HCT116 (cell line): Measurements from ENCODE around the gene VPS25. TPM values are rescaled to one million over a fixed set of nuclear protein-coding genes. Genes with fewer than 3 reads are reported as not detected.

Experiments
- ATAC-seq: fragments of 200-7000 bp; cut with Tn5 transposase; 2 replicates; pipeline ENCODE4 v1.9.1; 2020; ENCODE audit warnings: mild to moderate bottlenecking, moderate library complexity
- BruUV-seq: library from RNA; stranded (reverse); fragments of 400-500 nt; replicated peaks from 2 replicates; lab custom pipeline; 2021; lab: Mats Ljungman, UMichigan
- CTCF ChIA-PET: fragments of 300-600 bp; sonication (Branson Sonifier 250); formaldehyde crosslinking; loops from one replicate; lab custom pipeline; 2021; ENCODE audit warnings: antibody characterized with exemption; lab: Charles Lee
- POLR2A ChIA-PET: fragments of 300-600, 350-600 bp; sonication (Branson Sonifier 250); formaldehyde crosslinking; loops from one replicate; lab custom pipeline; 2021; ENCODE audit warnings: antibody characterized with exemption; lab: Charles Lee
- RAD21 ChIA-PET, 2 experiments: fragments of 300-600 bp; sonication (Branson Sonifier 250); formaldehyde crosslinking; loops; one replicate each; lab custom pipeline; 2023; ENCODE audit warnings: low total read pairs in 2 of 2; ENCODE audit not compliant: uncharacterized antibody in 2 of 2, unreplicated experiment in 2 of 2, low non-redundant PET in 1 of 2; lab: Charles Lee
- DNase-seq: peaks from one replicate; pipeline ENCODE4 v3.0.0-alpha.2; 2010; ENCODE audit warnings: low read depth, low spot score
- H2AFZ ChIP-seq: fragments of 200-600 bp; shearing (Covaris generic), sonication (generic); 2 replicates; pipeline ENCODE4 v1.6.1; 2017; ENCODE audit warnings: low read depth, mixed run types, mixed read lengths, antibody characterized with exemption, low read length; ENCODE audit not compliant: poor library complexity, severe bottlenecking
- H3K27ac ChIP-seq: 2 replicates; pipeline ENCODE4 v1.5.1; 2012; ENCODE audit warnings: low read depth, low read length
- H3K27me3 ChIP-seq: fragments of 200-600 bp; sonication (generic); 2 replicates; pipeline ENCODE4 v1.6.1; 2016; ENCODE audit warnings: mixed run types, low read length, mixed read lengths; ENCODE audit not compliant: insufficient read depth
- H3K36me3 ChIP-seq, 2 experiments: fragments of 200-500 bp in 1 of 2; fragments of 200-600 bp in 1 of 2; sonication (Bioruptor generic) in 1 of 2; sonication (generic) in 1 of 2; 2 replicates each; pipeline versions ENCODE4 v1.5.1 to v1.6.1; 2014 to 2016; ENCODE audit warnings: low read length in 2 of 2, inconsistent platforms in 1 of 2, mixed read lengths in 1 of 2, mixed run types in 1 of 2; ENCODE audit not compliant: insufficient read depth in 2 of 2, control insufficient read depth in 1 of 2
- H3K4me1 ChIP-seq, 2 experiments: fragments of 200-600 bp in 1 of 2; sonication (generic) in 1 of 2; 2 replicates each; pipeline versions ENCODE4 v1.5.1 to v1.6.1; 2012 to 2017; ENCODE audit warnings: low read length in 2 of 2, inconsistent platforms in 1 of 2, mild to moderate bottlenecking in 1 of 2, mixed read lengths in 1 of 2, mixed run types in 1 of 2, moderate library complexity in 1 of 2; ENCODE audit not compliant: insufficient read depth in 2 of 2, control insufficient read depth in 1 of 2
- H3K4me2 ChIP-seq: fragments of 200-600 bp; sonication (generic); 2 replicates; pipeline ENCODE4 v1.6.1; 2017; ENCODE audit warnings: mixed run types, low read length, mixed read lengths
- H3K4me3 ChIP-seq, 2 experiments: fragments of 200-600 bp in 1 of 2; sonication (generic) in 1 of 2; replicated peaks in 1 of 2; 2 replicates each; pipeline ENCODE4 v1.5.1; 2011 to 2016; ENCODE audit warnings: low read length in 2 of 2, control low read depth in 1 of 2, low read depth in 1 of 2, mild to moderate bottlenecking in 1 of 2, mixed read lengths in 1 of 2, mixed run types in 1 of 2
- H3K79me2 ChIP-seq: fragments of 200-600 bp; sonication (generic); 2 replicates; pipeline ENCODE4 v1.6.1; 2017; ENCODE audit warnings: mild to moderate bottlenecking, mixed run types, low read length, moderate library complexity, mixed read lengths; ENCODE audit not compliant: insufficient read depth
- H3K9ac ChIP-seq: fragments of 200-600 bp; sonication (generic); 2 replicates; pipeline ENCODE4 v1.6.1; 2016; ENCODE audit warnings: low read length, mixed read lengths
- H3K9me2 ChIP-seq: fragments of 200-600 bp; sonication (generic), shearing (Covaris generic); 2 replicates; pipeline ENCODE4 v1.6.1; 2017; ENCODE audit warnings: mixed run types, mild to moderate bottlenecking, moderate library complexity; ENCODE audit not compliant: insufficient read depth
- H3K9me3 ChIP-seq, 2 experiments: fragments of 200-500 bp in 1 of 2; fragments of 200-600 bp in 1 of 2; sonication (Bioruptor generic) in 1 of 2; sonication (generic) in 1 of 2; 2 replicates each; pipeline ENCODE4 v1.6.1; 2014 to 2017; ENCODE audit warnings: low read length in 2 of 2, mixed read lengths in 2 of 2, inconsistent platforms in 1 of 2, low read depth in 1 of 2, mild to moderate bottlenecking in 1 of 2, mixed run types in 1 of 2, moderate library complexity in 1 of 2; ENCODE audit not compliant: control insufficient read depth in 1 of 2, insufficient read depth in 1 of 2
- H4K20me1 ChIP-seq: fragments of 200-600 bp; sonication (generic), shearing (Covaris generic); 2 replicates; pipeline ENCODE4 v1.6.1; 2017; ENCODE audit warnings: mixed run types, mild to moderate bottlenecking, moderate library complexity; ENCODE audit not compliant: insufficient read depth
- ELF1 ChIP-seq: IDR thresholded peaks from 2 replicates; pipeline ENCODE4 v1.6.1; 2012; ENCODE audit warnings: low read depth, borderline replicate concordance
- FOSL1 ChIP-seq: IDR thresholded peaks from 2 replicates; pipeline ENCODE4 v1.6.1; 2012; ENCODE audit warnings: low read depth
- POLR2AphosphoS5 ChIP-seq: IDR thresholded peaks from 2 replicates; pipeline ENCODE4 v1.6.1; 2011; ENCODE audit warnings: mild to moderate bottlenecking, low read depth, low read length, moderate library complexity
- SRF ChIP-seq: IDR thresholded peaks from 2 replicates; pipeline ENCODE4 v1.6.1; 2012; ENCODE audit warnings: low read depth
- TCF7L2 ChIP-seq: IDR thresholded peaks from 2 replicates; pipeline ENCODE4 v1.7.0; 2011; ENCODE audit warnings: borderline replicate concordance, inconsistent platforms; ENCODE audit not compliant: insufficient read depth, insufficient read length; ENCODE audit errors: extremely low read depth
- ZFX ChIP-seq: fragments of 450-650 bp; IDR thresholded peaks from 2 replicates; pipeline ENCODE4 v1.6.1; 2017
- ZNF274 ChIP-seq: fragments of 200-500 bp; sonication (Bioruptor generic); IDR thresholded peaks from 2 replicates; pipeline ENCODE4 v1.6.1; 2014; ENCODE audit warnings: mild to moderate bottlenecking, low read depth, low read length, inconsistent platforms
- intact Hi-C: fragments of 100-400 bp; cut with micrococcal nuclease; formaldehyde crosslinking; loops from 2 replicates; pipeline ENCODE4 v1.10.0; 2022
- total RNA-seq: library from RNA; stranded (reverse); gene quantifications from one replicate; pipeline ENCODE4 v1.2.1, GENCODE V29; 2021; ENCODE audit not compliant: unreplicated experiment
- TF ChIP-seq, protein P1 (sequence below), 3 experiments: fragments of 200-600 bp in 1 of 3; sonication (generic) in 1 of 3; IDR thresholded peaks in 2 of 3; conservative IDR thresholded peaks in 1 of 3; 2 replicates each; pipeline ENCODE4 v1.5.1; 2012 to 2017; ENCODE audit warnings: low read depth in 2 of 3, low read length in 2 of 3, antibody characterized with exemption in 1 of 3, borderline replicate concordance in 1 of 3, control low read depth in 1 of 3, mild to moderate bottlenecking in 1 of 3, mixed read lengths in 1 of 3, mixed run types in 1 of 3, moderate library complexity in 1 of 3; ENCODE audit not compliant: insufficient read depth in 1 of 3
- TF ChIP-seq, protein P2 (sequence below): IDR thresholded peaks from 2 replicates; pipeline ENCODE4 v1.6.1; 2012

The VPS25 gene
- total RNA-seq, 1 experiment from 2014 or later, result 57.0 TPM

DNA sequence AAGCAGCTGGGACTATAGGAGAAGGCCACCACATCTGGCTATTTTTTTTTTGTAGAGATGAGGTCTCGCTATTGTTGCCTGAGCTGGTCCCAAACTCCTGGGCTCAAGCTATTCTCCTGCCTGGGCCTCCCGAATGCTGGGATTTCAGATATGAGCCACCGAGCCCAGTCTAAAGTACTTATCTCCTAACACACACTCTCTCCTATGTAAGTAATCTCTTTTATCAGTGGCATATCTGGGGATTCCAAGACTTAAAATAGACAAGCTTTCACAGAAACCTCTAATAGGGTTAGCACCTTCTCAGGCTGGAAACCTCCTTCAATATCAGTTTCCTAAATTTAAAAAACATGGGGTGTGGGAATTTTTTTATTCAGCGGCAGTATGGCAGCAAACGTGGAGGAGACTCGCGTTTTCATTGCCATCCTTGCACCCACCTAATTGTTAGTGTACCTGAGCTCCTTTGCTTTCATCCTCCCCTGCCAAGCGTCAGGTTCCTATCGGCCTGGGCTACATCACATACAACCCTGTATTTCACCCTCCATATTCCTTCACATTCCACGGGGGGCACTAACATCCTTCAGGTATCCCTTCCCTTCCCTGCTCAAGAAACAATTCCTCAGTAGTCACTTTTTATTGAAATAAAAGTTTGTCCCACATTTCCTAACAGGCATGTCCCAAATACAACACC lies 29.5 kb upstream of the VPS25 start:
- no peaks in the 10 kb centered on the region for H4K20me1 ChIP-seq
- ATAC-seq (no peak), DNase-seq (no peak)
- intact Hi-C loops, result no loop called here
- no peaks in the 10 kb centered on the region for H3K9me3 ChIP-seq
- H3K27ac ChIP-seq, result peak overlapping the region; percentile 69
- peaks cover 7 to 14% of the 10 kb centered on the region in 2 experiments for H3K4me1 ChIP-seq
- H3K9ac ChIP-seq, result peak overlapping the region; percentile 66
- H3K4me2 ChIP-seq, result peak overlapping the region; percentile 85
- ChIA-PET CTCF (no interaction called here), RAD21 (no interaction called here), POLR2A (interaction anchor here (0.6 kb wide), 1 partner anchor 136 kb away, joined by 4 read pairs; no protein-coding TSS in a partner anchor)
- peaks cover 23% of the 10 kb centered on the region for H3K79me2 ChIP-seq
- H3K4me3 ChIP-seq, result peak overlapping the region; percentile 73 to 74
- TSS peak; percentile 54 for BruUV-seq
- H3K36me3 ChIP-seq, result no peaks in the 10 kb centered on the region
- H2AFZ ChIP-seq, result no peak overlapping the region
- TF ChIP-seq, protein P1, sequence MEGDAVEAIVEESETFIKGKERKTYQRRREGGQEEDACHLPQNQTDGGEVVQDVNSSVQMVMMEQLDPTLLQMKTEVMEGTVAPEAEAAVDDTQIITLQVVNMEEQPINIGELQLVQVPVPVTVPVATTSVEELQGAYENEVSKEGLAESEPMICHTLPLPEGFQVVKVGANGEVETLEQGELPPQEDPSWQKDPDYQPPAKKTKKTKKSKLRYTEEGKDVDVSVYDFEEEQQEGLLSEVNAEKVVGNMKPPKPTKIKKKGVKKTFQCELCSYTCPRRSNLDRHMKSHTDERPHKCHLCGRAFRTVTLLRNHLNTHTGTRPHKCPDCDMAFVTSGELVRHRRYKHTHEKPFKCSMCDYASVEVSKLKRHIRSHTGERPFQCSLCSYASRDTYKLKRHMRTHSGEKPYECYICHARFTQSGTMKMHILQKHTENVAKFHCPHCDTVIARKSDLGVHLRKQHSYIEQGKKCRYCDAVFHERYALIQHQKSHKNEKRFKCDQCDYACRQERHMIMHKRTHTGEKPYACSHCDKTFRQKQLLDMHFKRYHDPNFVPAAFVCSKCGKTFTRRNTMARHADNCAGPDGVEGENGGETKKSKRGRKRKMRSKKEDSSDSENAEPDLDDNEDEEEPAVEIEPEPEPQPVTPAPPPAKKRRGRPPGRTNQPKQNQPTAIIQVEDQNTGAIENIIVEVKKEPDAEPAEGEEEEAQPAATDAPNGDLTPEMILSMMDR (IDR thresholded peaks at IDR 0.05 in 2 of 3, conservative IDR thresholded peaks at IDR 0.05 in 1 of 3; ENCODE audit: borderline replicate concordance in 1 of 3, insufficient read depth in 1 of 3, low read depth in 2 of 3, low read length in 2 of 3), result peak in 1 of 3 experiments; percentile 25; a peak in 2 of 6 replicates
- TF ChIP-seq ZNF274, result no peak
- TF ChIP-seq, all 23 proteins: peak for 1
- Histone ChIP-seq H3K9me2 (no peaks in the 10 kb centered on the region), H3K27me3 (no peaks in the 10 kb centered on the region)

DNA sequence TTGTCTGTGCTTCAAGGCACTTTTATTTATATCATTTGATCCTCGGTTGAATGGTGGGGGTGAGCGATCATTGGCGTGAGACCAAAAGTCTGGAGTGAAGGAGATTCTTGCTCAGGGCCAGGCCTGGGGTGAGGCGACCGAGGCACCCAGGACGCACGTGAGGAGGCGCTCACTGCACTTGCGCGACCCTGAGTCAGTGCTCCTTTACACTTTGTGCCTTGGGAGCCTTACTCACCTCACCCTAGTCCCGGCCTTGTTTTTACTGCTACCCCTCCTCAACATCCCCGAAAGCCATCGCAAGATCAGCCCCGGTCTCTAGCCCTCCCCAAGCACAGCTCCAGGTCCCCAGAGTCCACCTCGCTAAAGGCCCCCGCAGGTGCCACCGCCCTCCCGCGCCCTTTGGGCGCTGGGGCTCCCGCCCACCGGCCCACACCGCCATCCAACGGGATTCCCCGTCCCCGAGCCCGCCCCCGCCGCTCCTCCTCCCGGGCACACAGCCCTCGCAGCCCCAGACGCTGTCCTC lies 28.9 kb upstream of the VPS25 start:
- CTCF ChIA-PET, result no interaction called here
- intact Hi-C loops, result no loop called here

More for the DNA sequence above, 28.9 kb upstream of the VPS25 start:
- Histone ChIP-seq H3K9ac (peak overlapping the region; percentile 66), H3K4me1 (peaks cover 7 to 14% of the 10 kb centered on the region in 2 experiments), H3K79me2 (peaks cover 23% of the 10 kb centered on the region), H3K9me2 (no peaks in the 10 kb centered on the region), H2AFZ (no peak overlapping the region), H3K27me3 (no peaks in the 10 kb centered on the region), H3K9me3 (no peaks in the 10 kb centered on the region), H4K20me1 (no peaks in the 10 kb centered on the region), H3K4me3 (peak overlapping the region; percentile 73 to 74), H3K4me2 (peak overlapping the region; percentile 85), H3K27ac (peak overlapping the region; percentile 69), H3K36me3 (no peaks in the 10 kb centered on the region)
- TF ChIP-seq, protein P2, sequence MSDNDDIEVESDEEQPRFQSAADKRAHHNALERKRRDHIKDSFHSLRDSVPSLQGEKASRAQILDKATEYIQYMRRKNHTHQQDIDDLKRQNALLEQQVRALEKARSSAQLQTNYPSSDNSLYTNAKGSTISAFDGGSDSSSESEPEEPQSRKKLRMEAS, result peak; percentile 52
- no peak for TF ChIP-seq SRF
- peak; percentile 15 for TF ChIP-seq POLR2AphosphoS5
- TF ChIP-seq FOSL1, result no peak
- no peak for TF ChIP-seq ELF1
- TF ChIP-seq, protein P1 (IDR thresholded peaks at IDR 0.05 in 2 of 3, conservative IDR thresholded peaks at IDR 0.05 in 1 of 3; ENCODE audit: borderline replicate concordance in 1 of 3, insufficient read depth in 1 of 3, low read depth in 2 of 3, low read length in 2 of 3), result 0 out of 6 replicates have a peak, but pooled peaks of 1 of the 3 experiments have one; percentile 4
- no peak for TF ChIP-seq ZFX
- no peak for TF ChIP-seq TCF7L2
- ATAC-seq (peak; percentile 83), DNase-seq (peak; percentile 21)
- ChIA-PET POLR2A (interaction anchor here (0.6 kb wide), 1 partner anchor 137 kb away, joined by 4 read pairs; no protein-coding TSS in a partner anchor), RAD21 (no interaction called here)
- no TSS peak for BruUV-seq
